ENCODE data around the gene PODNL1.

DNA sequence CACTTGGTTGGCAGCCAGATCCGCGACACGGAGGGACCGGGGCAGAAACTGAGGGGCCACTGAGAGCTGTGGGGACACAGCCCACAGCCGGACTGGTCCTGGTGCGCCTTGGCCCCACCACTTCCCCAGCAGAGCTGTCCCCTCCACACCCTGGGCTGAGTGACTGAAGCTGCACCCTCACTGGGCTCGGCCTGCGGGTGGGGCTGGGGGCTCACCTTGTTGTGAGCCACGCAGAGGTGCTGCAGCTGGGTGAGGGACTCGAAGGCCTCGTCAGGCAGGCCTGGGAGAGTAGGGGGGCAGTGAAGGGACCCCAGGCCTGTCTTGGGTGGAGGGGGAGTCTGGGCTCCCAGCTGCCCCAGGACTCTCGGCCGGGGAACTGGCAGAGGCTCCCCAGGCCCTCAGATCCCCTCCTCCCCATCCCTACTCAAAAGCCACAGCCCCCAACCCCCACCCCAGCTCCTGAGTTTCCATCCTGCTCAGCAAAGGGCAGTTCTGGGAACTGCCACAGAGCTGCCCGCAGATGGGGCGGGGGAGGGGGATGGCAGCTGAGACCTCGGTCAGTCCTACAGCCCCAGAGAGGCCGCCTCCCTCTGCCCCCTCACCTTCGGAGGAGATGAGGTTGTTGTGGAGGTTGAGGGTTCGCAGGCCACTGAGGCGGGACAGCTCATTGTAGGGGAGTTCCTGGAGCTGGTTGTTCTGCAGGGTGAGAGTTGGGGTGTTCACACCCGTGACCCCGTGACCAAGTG is 2.3 kb downstream of the PODNL1 start:
- TF ChIP-seq TAF1 (IDR thresholded peaks at IDR 0.05; ENCODE audit: borderline replicate concordance, insufficient read depth, low read length) (no peak), POLR2AphosphoS5 (IDR thresholded peaks at IDR 0.05; ENCODE audit: low read depth, low read length) (no peak), SIN3A (IDR thresholded peaks at IDR 0.05; ENCODE audit: borderline replicate concordance, insufficient read depth, low read length) (no peak)
- TF ChIP-seq, protein P1, sequence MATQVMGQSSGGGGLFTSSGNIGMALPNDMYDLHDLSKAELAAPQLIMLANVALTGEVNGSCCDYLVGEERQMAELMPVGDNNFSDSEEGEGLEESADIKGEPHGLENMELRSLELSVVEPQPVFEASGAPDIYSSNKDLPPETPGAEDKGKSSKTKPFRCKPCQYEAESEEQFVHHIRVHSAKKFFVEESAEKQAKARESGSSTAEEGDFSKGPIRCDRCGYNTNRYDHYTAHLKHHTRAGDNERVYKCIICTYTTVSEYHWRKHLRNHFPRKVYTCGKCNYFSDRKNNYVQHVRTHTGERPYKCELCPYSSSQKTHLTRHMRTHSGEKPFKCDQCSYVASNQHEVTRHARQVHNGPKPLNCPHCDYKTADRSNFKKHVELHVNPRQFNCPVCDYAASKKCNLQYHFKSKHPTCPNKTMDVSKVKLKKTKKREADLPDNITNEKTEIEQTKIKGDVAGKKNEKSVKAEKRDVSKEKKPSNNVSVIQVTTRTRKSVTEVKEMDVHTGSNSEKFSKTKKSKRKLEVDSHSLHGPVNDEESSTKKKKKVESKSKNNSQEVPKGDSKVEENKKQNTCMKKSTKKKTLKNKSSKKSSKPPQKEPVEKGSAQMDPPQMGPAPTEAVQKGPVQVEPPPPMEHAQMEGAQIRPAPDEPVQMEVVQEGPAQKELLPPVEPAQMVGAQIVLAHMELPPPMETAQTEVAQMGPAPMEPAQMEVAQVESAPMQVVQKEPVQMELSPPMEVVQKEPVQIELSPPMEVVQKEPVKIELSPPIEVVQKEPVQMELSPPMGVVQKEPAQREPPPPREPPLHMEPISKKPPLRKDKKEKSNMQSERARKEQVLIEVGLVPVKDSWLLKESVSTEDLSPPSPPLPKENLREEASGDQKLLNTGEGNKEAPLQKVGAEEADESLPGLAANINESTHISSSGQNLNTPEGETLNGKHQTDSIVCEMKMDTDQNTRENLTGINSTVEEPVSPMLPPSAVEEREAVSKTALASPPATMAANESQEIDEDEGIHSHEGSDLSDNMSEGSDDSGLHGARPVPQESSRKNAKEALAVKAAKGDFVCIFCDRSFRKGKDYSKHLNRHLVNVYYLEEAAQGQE (IDR thresholded peaks at IDR 0.05; ENCODE audit: insufficient read depth in 1 of 2, low read depth in 2 of 2, low read length in 2 of 2) = no peak
